Inflammatory macrophage (primary cell): ENCODE results near the gene IRF3.
"Not testable (repeated sequence)": the region's sequence is repeated elsewhere in the genome, so short reads cannot be mapped to it uniquely, and the experiment has no call there.

Source experiments
- DNase-seq, 2 donors: peaks; one replicate each; pipeline ENCODE4 v3.0.0-alpha.2; 2020 to 2022

IRF3 gene

DNA sequence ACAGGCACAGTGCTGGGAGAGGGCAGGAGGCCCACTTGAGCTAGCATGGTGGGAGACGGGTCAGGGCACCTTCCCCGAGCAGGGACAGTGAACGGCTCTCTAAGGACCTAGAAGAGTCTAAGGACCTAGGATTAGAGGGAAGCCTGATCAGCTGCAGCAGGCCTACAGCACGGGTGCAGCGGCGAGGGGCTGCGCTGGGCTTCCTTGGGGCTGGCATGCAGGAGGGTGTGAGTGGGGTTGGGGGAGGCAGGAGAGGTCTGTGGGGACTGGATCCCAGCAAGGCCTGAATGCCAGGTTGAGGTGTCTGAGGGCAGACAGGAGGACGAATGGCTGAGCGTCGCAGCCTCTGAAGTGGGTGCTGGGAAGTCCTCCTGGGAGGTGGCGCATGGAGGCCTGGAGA is 20.1 kb downstream of the IRF3 start:
- DNase-seq = no peak

GRCh38 chr19:49643466-49643865 is 22.2 kb downstream of the IRF3 start:
- no peak for DNase-seq

- DNase-seq = no peak
Observed at GRCh38 chr19:49642492-49643035, 23.1 kb downstream of the IRF3 start.

DNA sequence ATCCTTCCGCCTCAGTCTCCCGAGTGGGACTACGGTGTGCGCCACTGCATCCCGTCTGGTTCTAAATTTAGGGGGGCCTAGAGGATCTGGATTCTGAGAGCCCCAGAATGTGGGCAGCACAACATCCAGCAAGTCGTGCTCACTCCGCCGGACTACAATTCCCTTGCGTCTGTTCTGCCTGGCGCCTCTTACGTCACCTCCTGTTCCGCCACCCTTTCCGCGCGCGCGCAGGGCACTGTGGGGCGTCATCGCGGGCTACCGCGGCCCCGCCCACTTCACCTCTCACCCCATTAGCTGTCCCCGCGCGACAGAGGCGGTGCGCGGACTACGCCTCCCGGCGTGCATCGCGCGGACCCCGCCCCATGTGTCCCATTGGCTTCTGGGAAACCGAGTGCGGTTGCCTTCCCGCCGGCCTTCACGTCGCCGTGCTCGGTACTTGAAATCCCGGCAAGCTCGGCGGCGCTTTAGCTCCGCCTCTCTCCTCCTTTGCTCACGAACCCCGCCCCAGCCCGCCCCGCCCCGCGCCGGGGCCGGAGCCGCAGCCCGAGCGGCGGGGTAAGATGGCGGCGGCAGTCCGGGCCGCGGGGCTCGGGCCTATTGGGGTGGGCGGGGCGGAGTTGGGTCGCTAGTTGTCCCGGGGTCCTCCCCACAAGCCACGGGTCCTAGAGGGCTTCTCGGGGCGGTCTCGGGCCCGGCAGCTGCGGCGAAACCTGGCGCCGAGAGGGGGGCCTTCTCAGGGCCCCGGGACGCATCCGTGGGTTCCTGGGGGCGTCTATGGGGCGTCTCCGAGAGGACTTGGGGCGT is 23.8 kb downstream of the IRF3 start, which contains the start of gene SCAF1:
Gene SCAF1 (plus strand): TSS at position 522 of the 804 bp plus-strand sequence. CDS start 2,818 bp downstream, outside the sequence.
- peak; percentile 100 for DNase-seq

- DNase-seq = peak; percentile 100
Observed at GRCh38 chr19:49640113-49640898, 25.4 kb downstream of the IRF3 start, which contains the start of gene RRAS. Gene RRAS, minus strand, starts transcription at chr19:49640143. Its CDS starts 45 bp downstream, at chr19:49640098.

GRCh38 chr19:49639401-49640112 is 26.1 kb downstream of the IRF3 start:
- no peak for DNase-seq

DNA sequence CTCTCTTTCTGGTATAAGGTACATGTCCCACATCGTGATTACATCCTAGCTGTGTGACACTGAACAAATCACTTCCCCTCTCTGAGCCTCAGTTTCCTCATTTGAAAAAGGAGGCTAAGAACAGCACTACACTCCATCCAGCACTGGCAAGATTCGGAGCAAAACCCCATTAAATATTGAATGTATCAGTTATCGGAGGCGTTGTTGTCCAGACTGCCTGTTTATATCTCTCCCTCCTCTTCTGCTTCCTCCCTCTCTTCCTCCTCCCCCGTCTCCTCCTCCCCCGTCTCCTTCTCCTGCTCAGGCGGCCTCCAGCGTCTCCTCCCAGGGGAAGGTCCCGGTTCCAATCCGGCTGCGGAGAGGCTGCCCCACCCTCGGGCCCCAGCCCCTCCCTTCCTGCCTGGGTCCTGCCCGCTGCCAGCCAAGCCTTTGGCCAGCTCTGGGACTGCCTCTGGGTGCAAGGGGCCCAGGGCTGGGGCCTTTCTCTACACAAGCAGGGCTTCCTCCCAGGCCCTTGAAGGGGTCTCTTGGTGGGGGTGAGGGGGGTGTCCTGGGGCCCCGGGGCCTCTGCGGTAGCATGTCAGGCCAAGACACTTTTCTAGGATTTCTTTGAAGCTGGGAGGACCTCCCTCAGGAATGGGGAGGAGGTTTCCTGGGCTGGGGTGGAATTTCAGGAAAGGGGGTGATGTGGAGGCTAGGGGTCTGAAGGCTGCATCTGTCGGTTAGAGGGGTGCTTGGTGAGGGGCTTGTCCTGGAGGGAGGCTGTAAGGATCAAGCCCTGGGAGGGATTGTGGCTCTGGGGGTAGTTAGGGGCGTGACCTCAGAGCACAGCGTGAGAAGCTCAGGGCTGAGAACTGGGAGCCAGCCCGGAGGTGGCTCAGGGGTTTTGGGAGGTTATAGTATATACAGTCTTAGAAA is 27.6 kb downstream of the IRF3 start:
- peak; percentile 56 for DNase-seq

DNA sequence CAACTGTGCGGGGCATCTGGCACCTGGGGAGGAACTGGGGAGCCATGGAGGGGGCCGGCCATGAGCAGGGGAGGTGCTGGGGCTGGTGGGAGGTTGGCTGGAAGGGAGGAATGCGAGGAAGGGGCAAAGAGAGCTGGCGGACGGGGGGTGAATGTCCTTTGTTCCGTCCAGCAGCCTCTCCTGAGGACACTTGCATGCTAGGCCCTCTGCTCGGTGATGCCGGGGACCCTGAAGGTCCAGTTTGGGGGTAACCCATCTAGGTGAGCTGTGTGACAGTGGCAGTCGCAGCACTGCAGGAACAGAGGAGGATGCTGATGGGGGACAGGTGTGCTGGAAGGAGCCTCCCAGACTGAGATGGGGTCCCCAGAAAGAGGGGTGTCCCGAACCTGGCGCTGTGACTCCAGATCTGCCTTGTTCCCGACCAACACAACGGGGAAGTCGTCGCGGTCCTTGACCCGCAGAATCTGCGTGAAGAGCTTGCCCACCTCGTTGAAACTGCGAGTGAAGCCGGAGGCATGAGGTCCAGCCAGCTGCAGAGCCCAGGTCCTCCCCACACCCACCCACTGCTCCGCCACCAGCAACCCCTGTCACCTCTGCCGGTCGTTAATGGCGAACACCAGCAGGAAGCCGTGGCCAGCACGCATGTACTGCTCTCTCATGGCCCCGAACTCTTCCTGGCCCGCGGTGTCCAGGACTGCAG is 29.3 kb downstream of the IRF3 start:
- DNase-seq = no peak

GRCh38 chr19:49635530-49636232 is 30.0 kb downstream of the IRF3 start:
- peak in 1 of 2 donors; percentile 49 for DNase-seq

GRCh38 chr19:49633273-49633672 is 32.4 kb downstream of the IRF3 start:
- not testable (repeated sequence) for DNase-seq

GRCh38 chr19:49632576-49632975 is 33.1 kb downstream of the IRF3 start:
- DNase-seq = no peak

DNA sequence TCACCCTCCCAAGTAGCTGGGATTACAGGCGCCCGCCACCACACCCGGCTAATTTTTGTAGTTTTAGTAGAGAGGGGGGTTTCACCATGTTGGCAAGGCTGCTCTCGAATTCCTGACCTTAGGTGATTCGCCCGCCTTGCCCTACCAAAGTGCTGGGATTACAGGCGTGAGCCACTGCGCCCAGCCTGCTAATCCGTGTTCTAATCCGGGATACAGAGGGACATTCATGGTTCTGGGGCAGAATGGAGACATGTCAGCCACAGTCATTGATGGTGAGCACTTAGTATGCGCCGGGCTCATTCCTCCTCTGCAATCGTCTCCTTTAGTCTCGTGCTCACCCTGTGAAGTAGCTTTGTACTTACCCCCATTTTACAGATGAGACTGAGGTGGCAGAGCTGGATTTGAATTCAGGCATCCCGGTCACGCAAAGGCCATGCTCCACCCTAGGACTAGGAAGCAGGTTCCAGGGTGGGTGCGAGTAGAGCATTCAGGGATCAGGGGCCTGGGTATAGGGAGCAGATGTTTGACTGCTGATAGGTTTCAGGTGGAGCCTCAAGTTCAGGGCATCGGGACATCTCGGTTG is 34.0 kb downstream of the IRF3 start:
- DNase-seq = no peak

DNA sequence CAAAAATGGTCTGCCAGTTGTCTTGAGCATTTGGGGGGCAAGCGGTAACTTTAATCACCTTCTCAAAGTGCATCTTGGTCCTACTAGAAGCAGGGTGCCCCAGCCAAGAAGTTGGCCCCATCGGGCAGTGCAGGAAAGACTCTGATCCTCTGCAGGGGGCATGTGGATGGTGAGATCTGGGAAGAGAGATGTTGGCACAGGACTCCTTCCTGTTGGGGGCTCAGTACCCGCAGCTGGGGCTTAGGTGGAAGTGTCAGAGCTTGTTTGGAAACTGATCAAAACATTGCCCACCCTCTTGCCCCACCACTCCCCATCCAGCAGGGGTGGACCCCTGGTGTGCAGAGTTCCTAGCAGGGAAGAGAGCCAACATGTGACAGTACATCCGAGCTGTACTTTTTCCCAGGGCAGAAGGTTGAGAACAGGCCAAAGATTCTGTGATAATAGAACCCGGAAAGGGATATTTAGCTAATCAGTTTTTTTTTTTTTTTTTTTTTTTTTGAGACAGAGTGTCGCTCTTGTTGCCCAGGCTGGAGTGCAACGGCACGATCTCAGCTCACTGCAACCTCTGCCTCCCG is 34.6 kb downstream of the IRF3 start:
- no peak for DNase-seq

- no peak for DNase-seq
Observed at GRCh38 chr19:49629659-49630058, 36.0 kb downstream of the IRF3 start.

GRCh38 chr19:49626226-49626625 is 39.4 kb downstream of the IRF3 start:
- no peak for DNase-seq

DNA sequence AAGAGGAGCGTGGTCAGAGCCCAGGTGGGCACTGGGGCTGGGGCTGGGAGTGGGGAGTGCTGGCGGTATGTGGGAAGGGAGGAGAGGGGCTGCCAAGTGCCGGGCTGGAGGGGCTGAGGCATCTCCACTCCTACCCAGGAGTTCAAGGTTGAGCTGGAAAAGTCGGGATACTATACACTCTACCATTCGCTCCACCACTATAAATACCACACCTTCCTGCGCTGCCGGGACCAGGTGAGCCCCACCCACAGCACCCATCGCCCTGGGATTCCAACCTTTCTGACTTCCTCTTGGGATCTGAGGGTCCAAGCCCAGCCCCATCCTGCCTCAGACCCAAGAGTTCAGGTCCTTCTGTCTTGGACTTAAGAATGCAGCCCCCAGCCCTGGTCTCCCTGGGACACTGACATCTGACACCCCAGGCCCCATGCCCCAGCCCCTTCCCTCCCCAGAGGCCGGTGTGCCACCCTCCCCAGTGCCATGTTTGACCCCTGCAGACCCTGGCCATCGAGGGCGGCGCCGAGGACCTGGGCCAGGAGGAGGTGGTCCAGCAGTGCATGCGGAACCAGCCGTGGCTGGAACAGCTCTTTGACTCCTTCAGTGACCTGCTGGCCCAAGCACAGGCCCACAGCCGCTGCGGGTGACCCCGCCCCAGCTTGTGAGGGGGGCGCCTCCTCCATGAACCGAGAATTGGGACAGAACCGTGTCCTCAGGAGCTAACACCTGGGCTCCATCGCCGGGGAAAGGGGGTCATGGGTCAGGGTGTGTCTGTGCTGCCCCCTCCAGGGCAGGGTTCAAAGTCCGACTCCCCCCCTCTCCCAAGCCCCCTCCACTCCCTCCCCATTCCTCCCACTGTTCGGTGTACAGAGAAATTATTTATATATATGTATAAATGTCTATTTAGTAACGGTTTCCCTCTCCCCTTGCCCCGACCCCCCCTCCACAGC is 40.4 kb downstream of the IRF3 start:
- DNase-seq = no peak

DNA sequence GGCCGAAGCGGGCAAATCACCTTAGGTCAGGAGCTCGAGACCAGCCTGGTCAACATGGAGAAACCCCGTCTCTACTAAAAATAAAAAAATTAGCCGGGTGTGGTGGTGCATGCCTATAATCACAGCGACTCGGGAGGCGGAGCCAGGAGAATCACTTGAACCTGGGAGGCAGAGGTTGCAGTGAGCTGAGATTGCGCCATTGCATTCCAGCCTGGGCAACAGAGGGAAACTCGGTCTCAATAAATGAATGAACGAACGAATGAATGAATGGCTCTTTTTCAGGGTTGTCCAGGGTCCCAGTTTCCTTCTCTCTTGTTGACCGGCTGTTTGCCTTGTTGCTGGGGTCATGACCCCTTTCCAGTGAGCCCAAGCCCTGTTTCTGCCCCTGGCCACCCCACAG is 47.8 kb downstream of the IRF3 start:
- not testable (repeated sequence) for DNase-seq

DNA sequence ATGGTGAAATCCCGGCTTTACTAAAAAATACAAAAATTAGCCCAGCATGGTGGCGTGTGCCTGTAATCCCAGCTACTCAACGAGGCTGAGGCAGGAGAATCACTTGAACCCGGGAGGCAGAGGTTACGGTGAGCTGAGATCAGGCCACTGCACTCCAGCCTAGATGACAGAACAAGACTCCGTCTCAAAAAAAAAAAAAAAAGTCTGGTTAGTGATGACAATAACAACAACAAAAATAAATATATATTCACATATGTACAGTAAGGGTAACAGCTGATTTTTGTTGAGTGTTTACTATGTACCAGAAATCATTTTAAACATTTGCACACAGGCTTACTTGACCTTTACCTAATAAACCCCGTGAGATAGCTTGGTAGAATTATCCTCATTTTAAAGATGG is 48.7 kb downstream of the IRF3 start:
- no peak for DNase-seq
